Mesenchymal stem cell (in vitro differentiated cells and primary cell): ENCODE results near the gene AK5.

Source experiments
- DNase-seq: peaks from one replicate; pipeline ENCODE4 v3.0.0-alpha.2; 2013
- H2AFZ ChIP-seq: one replicate; pipeline ENCODE4 v1.6.1; 2013; ENCODE audit warnings: low read depth, mild to moderate bottlenecking, control low read depth, inconsistent platforms, low read length, moderate library complexity
- H2AK5ac ChIP-seq: 2 replicates; pipeline ENCODE4 v1.6.1; 2013; ENCODE audit warnings: low read length, moderate library complexity, mild to moderate bottlenecking, inconsistent platforms; ENCODE audit not compliant: severe bottlenecking
- H2BK120ac ChIP-seq: one replicate; pipeline ENCODE4 v1.6.1; 2013; ENCODE audit warnings: low read depth, mild to moderate bottlenecking, inconsistent platforms, low read length, moderate library complexity
- H2BK12ac ChIP-seq, 2 experiments: one replicate each; pipeline ENCODE4 v1.6.1; 2013; ENCODE audit warnings: inconsistent platforms in 2 of 2, low read length in 2 of 2, mild to moderate bottlenecking in 2 of 2, moderate library complexity in 2 of 2, control low read depth in 1 of 2
- H2BK15ac ChIP-seq: one replicate; pipeline ENCODE4 v1.6.1; 2013; ENCODE audit warnings: mild to moderate bottlenecking, low read depth, inconsistent platforms; ENCODE audit not compliant: poor library complexity, severe bottlenecking
- H2BK5ac ChIP-seq: 2 replicates; pipeline ENCODE4 v1.6.1; 2013; ENCODE audit warnings: low read depth, mild to moderate bottlenecking, low read length, control low read depth, inconsistent platforms; ENCODE audit not compliant: poor library complexity, severe bottlenecking
- H3K14ac ChIP-seq, 2 experiments: one replicate each; pipeline ENCODE4 v1.6.1; 2013; ENCODE audit warnings: inconsistent platforms in 2 of 2, low read length in 2 of 2, control low read depth in 1 of 2, mild to moderate bottlenecking in 1 of 2, moderate library complexity in 1 of 2
- H3K18ac ChIP-seq, 2 experiments: one replicate each; pipeline ENCODE4 v1.6.1; 2013; ENCODE audit warnings: inconsistent platforms in 2 of 2, low read length in 2 of 2, control low read depth in 1 of 2, low read depth in 1 of 2, mild to moderate bottlenecking in 1 of 2
- H3K23ac ChIP-seq, 2 experiments: one replicate each; pipeline ENCODE4 v1.6.1; 2013; ENCODE audit warnings: inconsistent platforms in 2 of 2, low read length in 2 of 2, mild to moderate bottlenecking in 2 of 2, moderate library complexity in 2 of 2, control low read depth in 1 of 2
- H3K27ac ChIP-seq: 2 replicates; pipeline ENCODE4 v1.5.1; 2013; ENCODE audit warnings: mild to moderate bottlenecking, moderate library complexity, low read length, control low read depth, inconsistent platforms; ENCODE audit not compliant: poor library complexity, severe bottlenecking
- H3K27me3 ChIP-seq, 2 experiments: 2 replicates each; pipeline versions ENCODE4 v1.6.1 to v1.7.0; 2013; ENCODE audit warnings: low read length in 2 of 2, mild to moderate bottlenecking in 2 of 2, moderate library complexity in 2 of 2, control low read depth in 1 of 2, inconsistent platforms in 1 of 2; ENCODE audit not compliant: control insufficient read depth in 1 of 2, insufficient read depth in 1 of 2
- H3K36me3 ChIP-seq, 2 experiments: 2 replicates each; pipeline versions ENCODE4 v1.6.1 to v1.7.0; 2013; ENCODE audit warnings: low read length in 2 of 2, control low read depth in 1 of 2, inconsistent platforms in 1 of 2, low read depth in 1 of 2, mild to moderate bottlenecking in 1 of 2; ENCODE audit not compliant: insufficient read depth in 2 of 2, control insufficient read depth in 1 of 2
- H3K4ac ChIP-seq, 2 experiments: one replicate each; pipeline ENCODE4 v1.6.1; 2013; ENCODE audit warnings: inconsistent platforms in 2 of 2, low read length in 2 of 2, mild to moderate bottlenecking in 2 of 2, moderate library complexity in 2 of 2, control low read depth in 1 of 2, low read depth in 1 of 2
- H3K4me1 ChIP-seq: 2 replicates; pipeline ENCODE4 v1.6.1; 2013; ENCODE audit warnings: low read depth, low read length, control low read depth; ENCODE audit not compliant: control insufficient read depth, insufficient read depth
- H3K4me2 ChIP-seq: 2 replicates; pipeline ENCODE4 v1.6.1; 2013; ENCODE audit warnings: low read length, mild to moderate bottlenecking, inconsistent platforms; ENCODE audit not compliant: poor library complexity, severe bottlenecking
- H3K4me3 ChIP-seq, 2 experiments: 2 replicates each; pipeline versions ENCODE4 v1.5.1 to v1.7.0; 2013; ENCODE audit warnings: low read length in 2 of 2, mild to moderate bottlenecking in 2 of 2, control low read depth in 1 of 2, low read depth in 1 of 2; ENCODE audit not compliant: insufficient read depth in 1 of 2
- H3K79me1 ChIP-seq: replicated peaks from 2 replicates; pipeline ENCODE4 v1.6.1; 2013; ENCODE audit warnings: mild to moderate bottlenecking, control low read depth, low read length, inconsistent platforms; ENCODE audit not compliant: poor library complexity, severe bottlenecking
- H3K9ac ChIP-seq: 2 replicates; pipeline ENCODE4 v1.7.0; 2013; ENCODE audit warnings: mild to moderate bottlenecking, low read length, moderate library complexity
- H3K9me3 ChIP-seq: 2 replicates; pipeline ENCODE4 v1.7.0; 2013; ENCODE audit warnings: mild to moderate bottlenecking, low read length; ENCODE audit not compliant: control insufficient read depth
- H4K8ac ChIP-seq: one replicate; pipeline ENCODE4 v1.6.1; 2013; ENCODE audit warnings: inconsistent platforms, mild to moderate bottlenecking, low read length, moderate library complexity
- H4K91ac ChIP-seq: one replicate; pipeline ENCODE4 v1.6.1; 2013; ENCODE audit warnings: mild to moderate bottlenecking, low read length, inconsistent platforms
- WGBS: methylation state at CpG from one replicate; pipeline ENCODE4 v1.1.7; 2013; ENCODE audit warnings: mixed read lengths; 5-methylcytosine and 5-hydroxymethylcytosine counted together

The AK5 gene

DNA sequence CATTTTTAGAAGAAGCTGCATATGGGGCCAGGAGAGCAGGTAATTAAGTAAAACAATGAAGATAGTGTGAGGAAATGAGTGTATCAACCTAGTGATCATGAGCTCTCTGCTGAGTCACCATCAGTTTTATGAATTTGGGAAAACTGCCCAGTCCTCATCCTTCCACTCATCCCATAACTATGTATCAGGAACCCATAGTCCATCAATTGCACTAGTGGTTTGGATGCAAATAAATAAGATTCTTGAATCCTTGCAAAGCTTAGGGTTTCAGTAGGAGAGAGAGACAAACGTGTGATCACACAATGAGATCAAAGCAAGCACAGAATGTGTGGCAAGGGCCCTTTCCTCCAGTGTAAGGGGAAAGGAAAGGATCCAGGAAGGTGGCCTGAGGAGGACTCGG, 255.0 kb downstream of the AK5 start:
- peak overlapping the region in 1 of 2 experiments; percentile 79 for H3K4ac ChIP-seq
- H3K4me3 ChIP-seq = peak overlapping the region in 1 of 2 experiments; percentile 3
- H3K14ac ChIP-seq = no peak overlapping the region
- no peaks in the 10 kb centered on the region for H3K27me3 ChIP-seq
- peak overlapping the region; percentile 99 for H3K27ac ChIP-seq
- H3K4me1 ChIP-seq = peaks cover 23% of the 10 kb centered on the region
- H2AK5ac ChIP-seq = peak overlapping the region; percentile 97
- H3K18ac ChIP-seq = peak overlapping the region in 1 of 2 experiments; percentile 92
- no peak overlapping the region for H2BK120ac ChIP-seq
- H2BK5ac ChIP-seq = peak overlapping the region; percentile 88
- peak overlapping the region; percentile 53 to 92 for H2BK12ac ChIP-seq
- DNase-seq = peak; percentile 87
- H4K91ac ChIP-seq = peak overlapping the region; percentile 84
- no peaks in the 10 kb centered on the region for H3K9me3 ChIP-seq
- H3K9ac ChIP-seq = peak overlapping the region; percentile 64
- no peak overlapping the region for H2BK15ac ChIP-seq
- peaks cover 0 to 3% of the 10 kb centered on the region in 2 experiments for H3K36me3 ChIP-seq
- H3K79me1 ChIP-seq = peaks cover 3% of the 10 kb centered on the region
- peak overlapping the region; percentile 22 for H4K8ac ChIP-seq
- H2AFZ ChIP-seq = no peak overlapping the region
- 7% methylated on average over 2 of the region's 2 CpGs for WGBS
- no peak overlapping the region for H3K4me2 ChIP-seq
- no peak overlapping the region for H3K23ac ChIP-seq

DNA sequence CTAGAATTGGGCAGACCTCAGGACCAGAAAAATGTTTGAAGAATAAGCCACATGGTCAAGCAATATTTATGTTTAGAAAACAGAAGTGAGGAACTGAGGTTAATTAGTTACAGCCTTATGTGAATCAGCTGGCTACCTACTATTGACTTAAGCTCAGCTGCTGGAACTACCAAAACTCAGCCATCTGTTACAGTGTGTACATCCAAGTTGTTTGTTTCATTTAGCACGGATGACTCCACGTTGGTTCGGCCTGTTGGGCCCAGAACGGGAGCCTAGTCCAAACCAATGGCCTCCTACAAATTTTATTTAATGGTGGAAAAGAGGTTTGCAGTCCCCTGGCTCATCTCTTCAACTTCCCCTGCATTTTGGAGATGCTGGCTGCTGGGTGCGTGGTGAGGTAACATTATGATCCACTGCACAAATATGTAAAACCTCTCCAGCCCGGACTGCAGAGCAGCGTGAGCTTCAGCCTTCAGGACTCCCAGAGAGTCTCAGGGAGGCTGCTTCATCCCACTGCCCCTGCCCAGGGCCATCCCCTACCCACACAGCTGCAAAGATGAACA, 257.2 kb downstream of the AK5 start:
- peak overlapping the region; percentile 98 for H2BK5ac ChIP-seq
- H3K36me3 ChIP-seq = no peaks in the 10 kb centered on the region
- H3K9ac ChIP-seq = peak overlapping the region; percentile 89
- H3K14ac ChIP-seq = peak overlapping the region in 1 of 2 experiments; percentile 35
- H2AK5ac ChIP-seq = peak overlapping the region; percentile 82
- no peak overlapping the region for H2BK120ac ChIP-seq
- no peak overlapping the region for H2BK15ac ChIP-seq
- no peaks in the 10 kb centered on the region for H3K27me3 ChIP-seq
- WGBS = 0% methylated on average over 3 of the region's 7 CpGs
- H2AFZ ChIP-seq = no peak overlapping the region
- peaks cover 19% of the 10 kb centered on the region for H3K4me1 ChIP-seq
- H3K9me3 ChIP-seq = no peaks in the 10 kb centered on the region
- H4K91ac ChIP-seq = peak overlapping the region; percentile 12
- peak overlapping the region; percentile 42 to 50 for H3K4ac ChIP-seq
- H3K18ac ChIP-seq = peak overlapping the region; percentile 18 to 95
- peaks cover 3% of the 10 kb centered on the region for H3K79me1 ChIP-seq
- peak overlapping the region; percentile 46 for H3K4me2 ChIP-seq
- peak overlapping the region; percentile 47 for H4K8ac ChIP-seq
- H3K4me3 ChIP-seq = peak overlapping the region in 1 of 2 experiments; percentile 46
- DNase-seq = peak; percentile 81
- peak overlapping the region in 1 of 2 experiments; percentile 6 for H3K23ac ChIP-seq
- H3K27ac ChIP-seq = peak overlapping the region; percentile 99
- peak overlapping the region; percentile 11 to 98 for H2BK12ac ChIP-seq

DNA sequence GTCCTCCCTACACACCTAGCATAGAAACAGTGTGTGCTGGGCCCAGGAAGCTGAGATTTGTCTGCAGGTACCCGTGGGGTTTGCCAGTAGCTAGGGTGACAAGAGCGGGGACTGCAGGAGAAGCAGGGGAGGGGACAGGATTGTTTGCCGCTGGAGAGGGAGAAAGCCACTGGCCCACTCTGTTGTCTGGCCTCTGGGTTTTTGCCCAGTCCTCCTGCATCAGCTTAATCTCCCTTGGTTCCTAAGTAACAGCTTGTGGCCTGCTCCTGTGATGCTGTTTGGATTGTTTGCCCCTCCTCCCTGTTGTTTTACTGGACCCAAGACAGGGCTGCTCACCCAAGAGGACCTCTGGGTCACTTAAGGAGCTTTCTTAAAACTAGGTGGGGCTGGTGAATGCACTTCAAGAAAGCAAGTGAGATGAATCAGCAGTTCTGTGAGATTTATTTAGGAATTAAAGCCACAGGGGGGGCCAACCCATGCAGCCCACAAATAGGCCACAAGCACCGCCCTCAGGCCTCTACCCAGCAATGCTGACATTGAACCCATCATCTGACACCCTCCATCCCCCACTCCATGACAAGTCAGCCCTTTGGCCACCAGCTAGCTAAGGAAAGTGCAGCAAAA, 257.8 kb downstream of the AK5 start:
- Histone ChIP-seq H2AFZ (no peak overlapping the region), H3K27ac (peak overlapping the region; percentile 99), H4K91ac (peak overlapping the region; percentile 12), H3K79me1 (peaks cover 3% of the 10 kb centered on the region), H4K8ac (peak overlapping the region; percentile 68), H2BK120ac (peak overlapping the region; percentile 56), H3K4me3 (peak overlapping the region in 1 of 2 experiments; percentile 46), H3K23ac (peak overlapping the region in 1 of 2 experiments; percentile 6), H3K27me3 (no peaks in the 10 kb centered on the region), H3K14ac (peak overlapping the region in 1 of 2 experiments; percentile 35), H3K4ac (peak overlapping the region; percentile 42 to 50), H3K4me2 (peak overlapping the region; percentile 40), H3K36me3 (no peaks in the 10 kb centered on the region), H3K18ac (peak overlapping the region; percentile 24 to 95), H2BK12ac (peak overlapping the region; percentile 11 to 98), H3K4me1 (peaks cover 20% of the 10 kb centered on the region), H2AK5ac (peak overlapping the region; percentile 82), H2BK5ac (peak overlapping the region; percentile 98), H2BK15ac (no peak overlapping the region), H3K9ac (peak overlapping the region; percentile 89), H3K9me3 (no peaks in the 10 kb centered on the region)
- DNase-seq = peak; percentile 74
- WGBS = 46% methylated on average over 4 of the region's 4 CpGs

DNA sequence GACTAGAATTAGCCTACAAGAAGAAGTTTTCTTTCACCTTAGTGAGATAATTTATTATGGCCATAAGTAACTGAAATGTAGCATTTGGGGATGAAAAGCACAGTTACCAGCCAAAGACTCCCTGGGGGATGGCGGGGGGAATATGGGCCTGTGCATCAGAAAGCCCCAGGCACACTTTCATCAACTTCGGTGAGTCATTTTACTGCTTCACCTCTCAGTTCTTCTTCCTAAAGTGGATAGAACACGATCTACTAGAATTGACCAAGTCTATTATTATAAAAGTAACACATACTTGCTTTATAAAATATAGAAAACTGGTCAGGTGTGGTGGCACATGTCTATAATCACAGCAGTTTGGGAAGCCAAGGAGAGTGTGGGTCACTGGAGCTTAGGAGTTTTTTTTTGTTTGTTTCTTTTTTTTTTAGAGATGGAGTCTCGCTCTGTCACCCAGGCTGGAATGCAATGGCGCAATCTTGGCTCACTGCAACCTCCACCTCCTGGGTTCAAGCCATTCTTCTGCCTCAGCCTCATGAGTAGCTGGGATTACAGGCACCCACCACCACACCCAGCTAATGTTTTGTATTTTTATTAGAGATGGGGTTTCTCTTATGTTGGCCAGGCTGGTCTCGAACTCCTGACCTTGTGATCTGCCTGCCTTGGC, 258.8 kb downstream of the AK5 start:
- Histone ChIP-seq H2AFZ (no peak overlapping the region), H4K8ac (no peak overlapping the region), H3K14ac (peak overlapping the region in 1 of 2 experiments; percentile 80), H3K4me3 (no peak overlapping the region), H3K36me3 (no peaks in the 10 kb centered on the region), H3K23ac (no peak overlapping the region), H3K27me3 (no peaks in the 10 kb centered on the region), H4K91ac (no peak overlapping the region), H2BK15ac (no peak overlapping the region), H3K18ac (peak overlapping the region in 1 of 2 experiments; percentile 45), H2BK120ac (no peak overlapping the region), H2BK5ac (peak overlapping the region; percentile 98), H3K79me1 (peaks cover 6% of the 10 kb centered on the region), H3K9me3 (no peaks in the 10 kb centered on the region), H3K4me1 (peaks cover 20% of the 10 kb centered on the region), H3K27ac (peak overlapping the region; percentile 99), H2BK12ac (peak overlapping the region in 1 of 2 experiments; percentile 33), H3K4me2 (no peak overlapping the region), H2AK5ac (peak overlapping the region; percentile 96), H3K4ac (peak overlapping the region in 1 of 2 experiments; percentile 76), H3K9ac (peak overlapping the region; percentile 89)
- peak; percentile 80 for DNase-seq
- 80% methylated on average over 2 of the region's 6 CpGs for WGBS
